Loucy (cell line): ENCODE measurements around the gene POMT2.
"Not testable (repeated sequence)": the region's sequence is repeated elsewhere in the genome, so short reads cannot be mapped to it uniquely, and the experiment has no call there.

Experiments used
- H2AFZ ChIP-seq: fragments of 200-600 bp; sonication (generic); 2 replicates; pipeline ENCODE4 v1.6.0; 2016; ENCODE audit warnings: antibody characterized with exemption, mild to moderate bottlenecking, low read length, moderate library complexity
- H3F3A ChIP-seq: fragments of 200-600 bp; 2 replicates; pipeline ENCODE4 v1.6.0; 2016; ENCODE audit warnings: antibody characterized with exemption, low read depth, mild to moderate bottlenecking
- H3K27me3 ChIP-seq: fragments of 200-600 bp; sonication (generic); 2 replicates; pipeline ENCODE4 v1.6.1; 2014; ENCODE audit warnings: low read length, mild to moderate bottlenecking; ENCODE audit not compliant: insufficient read depth, poor library complexity, severe bottlenecking
- H3K36me3 ChIP-seq: fragments of 200-600 bp; sonication (generic); 2 replicates; pipeline ENCODE4 v1.6.1; 2016; ENCODE audit warnings: low read length; ENCODE audit not compliant: insufficient read depth
- H3K4me1 ChIP-seq: fragments of 200-600 bp; sonication (generic); 2 replicates; pipeline ENCODE4 v1.5.1; 2014; ENCODE audit warnings: low read length, mild to moderate bottlenecking; ENCODE audit not compliant: insufficient read depth, poor library complexity, severe bottlenecking
- H3K4me2 ChIP-seq: fragments of 200-600 bp; sonication (generic); 2 replicates; pipeline ENCODE4 v1.6.0; 2014; ENCODE audit warnings: antibody characterized with exemption, low read length, low read depth, mild to moderate bottlenecking; ENCODE audit not compliant: poor library complexity, severe bottlenecking
- H3K4me3 ChIP-seq: fragments of 200-600 bp; sonication (generic); 2 replicates; pipeline ENCODE4 v1.5.1; 2014; ENCODE audit warnings: low read length, mild to moderate bottlenecking, mixed read lengths; ENCODE audit not compliant: poor library complexity, severe bottlenecking
- H3K79me2 ChIP-seq: fragments of 200-600 bp; sonication (generic); 2 replicates; pipeline ENCODE4 v1.6.1; 2014; ENCODE audit warnings: low read length; ENCODE audit not compliant: insufficient read depth
- H3K9ac ChIP-seq: fragments of 200-600 bp; sonication (generic); 2 replicates; pipeline ENCODE4 v1.6.0; 2014; ENCODE audit warnings: mild to moderate bottlenecking, low read depth, low read length, moderate library complexity; ENCODE audit not compliant: poor library complexity, severe bottlenecking
- H3K9me2 ChIP-seq: fragments of 200-600 bp; sonication (generic); replicated peaks from 2 replicates; pipeline ENCODE4 v1.6.1; 2016; ENCODE audit warnings: low read depth, low read length, mixed read lengths
- H3K9me3 ChIP-seq: fragments of 200-600 bp; sonication (generic); 2 replicates; pipeline ENCODE4 v1.6.1; 2014; ENCODE audit warnings: mild to moderate bottlenecking, antibody characterized with exemption, low read length, low read depth; ENCODE audit not compliant: insufficient read depth
- H4K20me1 ChIP-seq: fragments of 200-600 bp; sonication (generic); 2 replicates; pipeline ENCODE4 v1.6.0; 2014; ENCODE audit warnings: antibody characterized with exemption, low read length, mild to moderate bottlenecking; ENCODE audit not compliant: insufficient read depth, poor library complexity, severe bottlenecking
- EZH2phosphoT487 ChIP-seq: fragments of 200-600 bp; IDR thresholded peaks from 2 replicates; pipeline ENCODE4 v1.6.1; 2018; ENCODE audit warnings: antibody characterized with exemption, mild to moderate bottlenecking, moderate library complexity, borderline replicate concordance
- TF ChIP-seq, protein P1 (sequence below): fragments of 200-600 bp; sonication (generic); conservative IDR thresholded peaks from 2 replicates; pipeline ENCODE4 v1.5.1; 2014; ENCODE audit warnings: mild to moderate bottlenecking, antibody characterized with exemption, low read length

POMT2 gene

GRCh38 chr14:77337880-77338279 lies 17.2 kb upstream of the POMT2 start:
- no peaks in the 10 kb centered on the region for H3K79me2 ChIP-seq
- TF ChIP-seq EZH2phosphoT487: no peak
- TF ChIP-seq, protein P1, sequence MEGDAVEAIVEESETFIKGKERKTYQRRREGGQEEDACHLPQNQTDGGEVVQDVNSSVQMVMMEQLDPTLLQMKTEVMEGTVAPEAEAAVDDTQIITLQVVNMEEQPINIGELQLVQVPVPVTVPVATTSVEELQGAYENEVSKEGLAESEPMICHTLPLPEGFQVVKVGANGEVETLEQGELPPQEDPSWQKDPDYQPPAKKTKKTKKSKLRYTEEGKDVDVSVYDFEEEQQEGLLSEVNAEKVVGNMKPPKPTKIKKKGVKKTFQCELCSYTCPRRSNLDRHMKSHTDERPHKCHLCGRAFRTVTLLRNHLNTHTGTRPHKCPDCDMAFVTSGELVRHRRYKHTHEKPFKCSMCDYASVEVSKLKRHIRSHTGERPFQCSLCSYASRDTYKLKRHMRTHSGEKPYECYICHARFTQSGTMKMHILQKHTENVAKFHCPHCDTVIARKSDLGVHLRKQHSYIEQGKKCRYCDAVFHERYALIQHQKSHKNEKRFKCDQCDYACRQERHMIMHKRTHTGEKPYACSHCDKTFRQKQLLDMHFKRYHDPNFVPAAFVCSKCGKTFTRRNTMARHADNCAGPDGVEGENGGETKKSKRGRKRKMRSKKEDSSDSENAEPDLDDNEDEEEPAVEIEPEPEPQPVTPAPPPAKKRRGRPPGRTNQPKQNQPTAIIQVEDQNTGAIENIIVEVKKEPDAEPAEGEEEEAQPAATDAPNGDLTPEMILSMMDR: no peak
- H3K9me2 ChIP-seq: no peaks in the 10 kb centered on the region
- no peak overlapping the region for H3K4me2 ChIP-seq
- H3K9ac ChIP-seq: no peak overlapping the region
- H3K4me3 ChIP-seq: no peak overlapping the region
- H2AFZ ChIP-seq: no peak overlapping the region
- H3F3A ChIP-seq: no peaks in the 10 kb centered on the region
- H4K20me1 ChIP-seq: no peaks in the 10 kb centered on the region
- no peaks in the 10 kb centered on the region for H3K27me3 ChIP-seq
- H3K9me3 ChIP-seq: no peaks in the 10 kb centered on the region
- no peaks in the 10 kb centered on the region for H3K4me1 ChIP-seq
- peaks cover 19% of the 10 kb centered on the region; the same call in 1 of the 2 replicates for H3K36me3 ChIP-seq

- H3F3A ChIP-seq, H4K20me1 ChIP-seq, H3K4me2 ChIP-seq, H3K27me3 ChIP-seq, H3K9me3 ChIP-seq, H3K9ac ChIP-seq, H2AFZ ChIP-seq, H3K4me3 ChIP-seq, H3K79me2 ChIP-seq, H3K4me1 ChIP-seq, H3K9me2 ChIP-seq: not testable (repeated sequence)
- peaks cover 19% of the 10 kb centered on the region; the same call in 1 of the 2 replicates for H3K36me3 ChIP-seq
Measured at GRCh38 chr14:77337255-77337654, 16.6 kb upstream of the POMT2 start.

DNA sequence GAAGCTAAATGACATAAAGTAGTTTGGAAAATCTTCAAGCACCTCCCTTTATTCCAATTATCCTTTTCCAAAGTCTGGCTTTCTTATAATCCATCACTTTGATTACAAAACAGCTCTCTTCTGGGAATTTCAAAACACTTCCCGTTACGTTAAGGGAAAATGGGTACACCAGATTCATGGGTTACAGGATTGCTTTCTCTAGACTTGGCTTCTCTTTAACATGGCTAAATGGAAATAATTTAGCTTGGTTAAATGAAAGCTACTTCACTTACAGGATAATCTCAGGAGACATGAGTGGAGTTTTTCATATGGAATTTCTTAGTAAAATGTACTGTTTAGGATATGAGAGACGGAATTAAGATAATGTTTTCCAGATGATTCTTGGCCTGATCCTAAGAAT lies 14.9 kb upstream of the POMT2 start:
- Histone ChIP-seq H3K79me2 (no peaks in the 10 kb centered on the region), H3K9me3 (no peaks in the 10 kb centered on the region), H3F3A (no peaks in the 10 kb centered on the region), H3K36me3 (peaks cover 6% of the 10 kb centered on the region; the same call in 1 of the 2 replicates), H3K9me2 (no peaks in the 10 kb centered on the region), H3K4me1 (no peaks in the 10 kb centered on the region), H3K9ac (no peak overlapping the region), H3K4me2 (no peak overlapping the region), H2AFZ (no peak overlapping the region), H3K27me3 (no peaks in the 10 kb centered on the region), H3K4me3 (no peak overlapping the region), H4K20me1 (no peaks in the 10 kb centered on the region)
- TF ChIP-seq, protein P1: no peak
- TF ChIP-seq EZH2phosphoT487: no peak

DNA sequence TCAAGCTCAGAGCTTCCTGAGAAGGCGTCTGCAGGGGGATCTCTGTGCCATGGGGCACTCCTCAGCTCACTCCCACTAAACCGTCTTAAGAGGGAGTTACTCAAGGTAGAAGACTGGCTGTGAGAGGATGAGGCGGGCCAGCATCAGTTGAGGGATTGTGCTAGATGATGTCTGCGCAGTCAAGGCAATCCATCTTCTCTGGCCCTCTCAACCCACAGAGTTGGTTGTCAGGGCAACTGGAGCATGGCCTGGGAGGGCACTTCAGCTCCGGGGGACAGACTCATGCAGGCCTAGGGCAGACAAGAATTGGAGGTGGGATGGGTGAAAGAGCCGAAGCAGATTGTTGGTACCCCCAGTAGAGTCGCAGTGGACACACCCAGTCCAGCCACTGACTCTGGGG lies 9.2 kb upstream of the POMT2 start:
- no peaks in the 10 kb centered on the region for H3K79me2 ChIP-seq
- H3K36me3 ChIP-seq: no peaks in the 10 kb centered on the region
- H3K9me3 ChIP-seq: no peaks in the 10 kb centered on the region
- no peaks in the 10 kb centered on the region for H3K9me2 ChIP-seq
- H4K20me1 ChIP-seq: no peaks in the 10 kb centered on the region
- no peak overlapping the region for H3K4me2 ChIP-seq
- no peaks in the 10 kb centered on the region for H3K4me1 ChIP-seq
- H3K9ac ChIP-seq: no peak overlapping the region
- no peaks in the 10 kb centered on the region for H3F3A ChIP-seq
- H2AFZ ChIP-seq: no peak overlapping the region
- H3K27me3 ChIP-seq: no peaks in the 10 kb centered on the region
- H3K4me3 ChIP-seq: no peak overlapping the region
- TF ChIP-seq EZH2phosphoT487: no peak
- TF ChIP-seq, protein P1: no peak
